IMR-90 (cell line): ENCODE data around the gene MOG. TPM values are rescaled to one million over a fixed set of nuclear protein-coding genes. Genes with fewer than 3 reads are reported as not detected.
A peak's percentile ranks its signal among the peaks of the same experiment; 100 is the strongest.

ENCODE experiments used
- ATAC-seq: fragments of 200-7000 bp; cut with Tn5 transposase; 2 replicates; pipeline ENCODE4 v1.9.1; 2020; ENCODE audit warnings: low read depth, mild to moderate bottlenecking, moderate library complexity
- BruUV-seq: library from RNA; stranded (reverse); fragments of 400-500 nt; replicated peaks from 2 replicates; lab custom pipeline; 2021; lab: Mats Ljungman, UMichigan
- CTCF ChIA-PET: fragments of 300-600 bp; formaldehyde crosslinking; extraction: SDS; loops from one replicate; lab custom pipeline; 2021; ENCODE audit warnings: antibody characterized with exemption; lab: Yijun Ruan, JAX
- POLR2A ChIA-PET: fragments of 300-600 bp; sonication (Branson Sonifier 250); formaldehyde crosslinking; loops from one replicate; lab custom pipeline; 2022; ENCODE audit warnings: antibody characterized with exemption; ENCODE audit not compliant: unreplicated experiment; lab: Charles Lee
- DNase-seq: peaks from one replicate; pipeline ENCODE4 v3.0.0; 2013
- H2AFZ ChIP-seq: replicated peaks from 2 replicates; pipeline ENCODE3; 2013; ENCODE audit warnings: low read length, mild to moderate bottlenecking; ENCODE audit not compliant: poor library complexity
- H2AK5ac ChIP-seq: 2 replicates; pipeline ENCODE4 v1.6.1; 2013; ENCODE audit warnings: low read depth, low read length, inconsistent platforms
- H2AK9ac ChIP-seq: replicated peaks from 2 replicates; pipeline ENCODE3; 2013; ENCODE audit warnings: mild to moderate bottlenecking, low read depth, low read length, moderate library complexity; ENCODE audit not compliant: poor library complexity
- H2BK120ac ChIP-seq: 2 replicates; pipeline ENCODE4 v1.6.1; 2013; ENCODE audit warnings: low read depth, low read length, inconsistent platforms
- H2BK15ac ChIP-seq: 3 replicates; pipeline ENCODE4 v1.6.1; 2013; ENCODE audit warnings: low read depth, low read length, inconsistent platforms
- H2BK20ac ChIP-seq: 2 replicates; pipeline ENCODE4 v1.6.1; 2013; ENCODE audit warnings: low read depth, mild to moderate bottlenecking, inconsistent platforms, low read length, moderate library complexity
- H2BK5ac ChIP-seq: 2 replicates; pipeline ENCODE4 v1.6.1; 2013; ENCODE audit warnings: mild to moderate bottlenecking, low read depth, low read length, inconsistent platforms; ENCODE audit not compliant: poor library complexity, severe bottlenecking
- H3K14ac ChIP-seq: replicated peaks from 2 replicates; pipeline ENCODE4 v1.6.1; 2013; ENCODE audit warnings: low read depth, low read length, inconsistent platforms
- H3K18ac ChIP-seq: 2 replicates; pipeline ENCODE4 v1.6.1; 2013; ENCODE audit warnings: low read depth, low read length, control low read depth
- H3K23ac ChIP-seq: 2 replicates; pipeline ENCODE4 v1.6.1; 2013; ENCODE audit warnings: low read depth, low read length, inconsistent platforms
- H3K27ac ChIP-seq: 2 replicates; pipeline ENCODE4 v1.5.1; 2013; ENCODE audit warnings: mild to moderate bottlenecking, control low read depth, low read length; ENCODE audit not compliant: insufficient read depth
- H3K27me3 ChIP-seq: 2 replicates; pipeline ENCODE4 v1.6.1; 2013; ENCODE audit warnings: low read length; ENCODE audit not compliant: control insufficient read depth, insufficient read depth
- H3K36me3 ChIP-seq: 2 replicates; pipeline ENCODE4 v1.6.1; 2013; ENCODE audit warnings: low read length, mixed read lengths; ENCODE audit not compliant: control insufficient read depth, insufficient read depth
- H3K4ac ChIP-seq: 2 replicates; pipeline ENCODE4 v1.6.1; 2013; ENCODE audit warnings: low read depth, low read length, inconsistent platforms
- H3K4me1 ChIP-seq: 2 replicates; pipeline ENCODE4 v1.6.1; 2013; ENCODE audit warnings: low read length, mixed read lengths; ENCODE audit not compliant: control insufficient read depth, insufficient read depth
- H3K4me2 ChIP-seq: 2 replicates; pipeline ENCODE4 v1.6.1; 2013; ENCODE audit warnings: low read depth, mild to moderate bottlenecking, control low read depth, low read length, moderate library complexity
- H3K4me3 ChIP-seq: 2 replicates; pipeline ENCODE4 v1.5.1; 2013; ENCODE audit warnings: low read depth, mild to moderate bottlenecking, control low read depth, low read length, moderate library complexity; ENCODE audit not compliant: insufficient read depth
- H3K56ac ChIP-seq: 2 replicates; pipeline ENCODE4 v1.6.1; 2013; ENCODE audit warnings: low read length, inconsistent platforms; ENCODE audit not compliant: insufficient read depth; ENCODE audit errors: extremely low read depth
- H3K79me1 ChIP-seq, 2 experiments: 2 replicates each; pipeline ENCODE4 v1.6.1; 2013; ENCODE audit warnings: low read length in 2 of 2, inconsistent platforms in 1 of 2, low read depth in 1 of 2
- H3K9ac ChIP-seq: 2 replicates; pipeline ENCODE4 v1.6.1; 2013; ENCODE audit warnings: low read depth, low read length, control low read depth
- H3K9me1 ChIP-seq: 2 replicates; pipeline ENCODE4 v1.6.1; 2013; ENCODE audit warnings: low read length, inconsistent platforms; ENCODE audit not compliant: insufficient read depth
- H3K9me3 ChIP-seq: 2 replicates; pipeline ENCODE4 v1.6.1; 2013; ENCODE audit warnings: low read length; ENCODE audit not compliant: control insufficient read depth, insufficient read depth
- H4K20me1 ChIP-seq: 2 replicates; pipeline ENCODE4 v1.6.1; 2013; ENCODE audit warnings: low read length, inconsistent platforms; ENCODE audit not compliant: insufficient read depth
- H4K5ac ChIP-seq: 2 replicates; pipeline ENCODE4 v1.6.1; 2013; ENCODE audit warnings: mild to moderate bottlenecking, low read depth, low read length, control low read depth
- H4K8ac ChIP-seq, 2 experiments: 2 replicates each; pipeline ENCODE4 v1.6.1; 2013; ENCODE audit warnings: low read depth in 2 of 2, low read length in 2 of 2, control low read depth in 1 of 2, inconsistent platforms in 1 of 2
- H4K91ac ChIP-seq: 2 replicates; pipeline ENCODE4 v1.6.1; 2013; ENCODE audit warnings: low read depth, low read length, inconsistent platforms; ENCODE audit not compliant: insufficient read depth
- BHLHE40 ChIP-seq: fragments of 150-350 bp; IDR thresholded peaks from 2 replicates; pipeline ENCODE4 v1.6.1; 2016; ENCODE audit warnings: mild to moderate bottlenecking, low read depth, low read length
- CEBPB ChIP-seq: IDR thresholded peaks from 2 replicates; pipeline ENCODE4 v1.6.1; 2012; ENCODE audit warnings: low read depth, low read length, improper control_type of control experiment
- CHD1 ChIP-seq: IDR thresholded peaks from 2 replicates; pipeline ENCODE4 v1.6.1; 2012; ENCODE audit warnings: low read depth, low read length, improper control_type of control experiment
- MAZ ChIP-seq: IDR thresholded peaks from 2 replicates; pipeline ENCODE4 v1.6.1; 2012; ENCODE audit warnings: low read depth, mild to moderate bottlenecking, low read length, improper control_type of control experiment, moderate library complexity, borderline replicate concordance
- SMC3 ChIP-seq: fragments of 150-350 bp; IDR thresholded peaks from 2 replicates; pipeline ENCODE4 v1.6.1; 2016; ENCODE audit warnings: low read depth, mild to moderate bottlenecking, antibody characterized with exemption, low read length, moderate library complexity
- WGBS, 2 experiments: methylation state at CpG; one replicate each; pipeline versions ENCODE4 v1.1.5 to v1.1.7; 2013; ENCODE audit warnings: missing lambda C conversion rate in 2 of 2; ENCODE audit not compliant: insufficient read length in 1 of 2; ENCODE audit errors: extremely low coverage in 2 of 2; 5-methylcytosine and 5-hydroxymethylcytosine counted together
- dilution Hi-C: fragments of 300-500 bp; cut with HindIII; formaldehyde crosslinking; loops from one replicate; pipeline ENCODE4 v1.14.3; 2018; ENCODE audit warnings: low sequenced_read_pairs; ENCODE audit not compliant: unreplicated experiment
- in situ Hi-C: fragments of 300-500 bp; cut with MboI; formaldehyde crosslinking; loops from 3 replicates; pipeline ENCODE4 v1.14.3; 2019; ENCODE audit warnings: low sequenced_read_pairs, inconsistent platforms, mixed read lengths
- intact Hi-C: fragments of 100-400 bp; cut with micrococcal nuclease; formaldehyde crosslinking; loops from 2 replicates; pipeline ENCODE4 v1.10.0; 2022
- polyA plus RNA-seq, 3 experiments: library from polyadenylated mRNA; depleted of rRNA; stranded (reverse); fragments of >200 nt; gene quantifications; 2 replicates each; pipeline ENCODE4 v1.2.3, GENCODE V29; 2012; ENCODE audit warnings: low replicate concordance in 1 of 3
- total RNA-seq: library from RNA; depleted of rRNA; stranded (reverse); fragments of >200 nt; gene quantifications from 2 replicates; pipeline ENCODE4 v1.2.3, GENCODE V29; 2012
- TF ChIP-seq, protein P1 (sequence below): fragments of 150-350 bp; IDR thresholded peaks from 2 replicates; pipeline ENCODE4 v1.6.1; 2016; ENCODE audit warnings: low read depth, mild to moderate bottlenecking, low read length, moderate library complexity, borderline replicate concordance

MOG gene
- total and polyA plus RNA-seq, 2 of the 4 experiments (the other 2 are of a cell fraction): not detected

DNA sequence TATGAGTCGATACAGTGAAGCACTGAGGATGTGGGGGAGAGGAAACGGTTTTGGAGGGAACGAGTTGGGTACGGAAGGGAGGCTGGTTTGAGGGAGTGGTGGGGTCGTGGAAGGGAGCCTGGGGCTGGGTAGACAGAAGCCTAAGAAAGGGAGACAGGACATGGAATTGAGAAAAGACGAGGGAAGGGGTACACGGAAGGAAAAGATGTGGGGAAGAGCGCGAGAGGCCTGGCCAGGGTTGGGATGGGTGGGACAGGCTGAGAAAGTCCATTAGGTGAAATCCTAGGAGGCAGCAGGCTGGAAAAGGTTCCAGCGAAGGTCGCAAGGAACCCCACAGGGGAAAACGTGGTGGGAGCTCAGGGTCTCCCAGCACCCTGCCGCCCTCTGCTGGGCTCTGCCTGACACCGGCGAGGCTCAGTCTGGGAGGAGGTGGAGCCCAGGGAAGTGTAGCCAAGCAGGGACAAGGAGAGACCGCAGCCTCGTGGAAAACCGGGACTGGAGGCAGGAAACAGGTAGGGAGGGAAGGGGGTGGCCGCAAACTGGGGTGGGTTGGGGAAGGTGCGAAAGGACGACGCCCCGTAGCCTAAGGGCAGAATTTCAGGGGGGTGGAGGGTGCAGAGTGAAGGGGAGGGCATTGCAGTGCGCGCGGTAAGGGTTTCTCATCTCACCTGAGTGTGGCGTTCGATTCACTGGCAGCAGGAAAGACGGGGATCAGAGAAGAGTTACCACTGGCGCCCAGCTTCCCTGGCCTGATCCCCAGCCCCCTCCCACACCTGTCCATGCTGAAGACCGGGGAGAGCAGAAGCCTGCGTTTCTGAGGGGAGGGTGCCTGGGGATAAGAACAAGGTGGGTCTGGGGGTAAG, 28.2 kb upstream of the MOG start (continued):
- peak; percentile 51; the same call in 1 of the 2 replicates for TF ChIP-seq MAZ

DNA sequence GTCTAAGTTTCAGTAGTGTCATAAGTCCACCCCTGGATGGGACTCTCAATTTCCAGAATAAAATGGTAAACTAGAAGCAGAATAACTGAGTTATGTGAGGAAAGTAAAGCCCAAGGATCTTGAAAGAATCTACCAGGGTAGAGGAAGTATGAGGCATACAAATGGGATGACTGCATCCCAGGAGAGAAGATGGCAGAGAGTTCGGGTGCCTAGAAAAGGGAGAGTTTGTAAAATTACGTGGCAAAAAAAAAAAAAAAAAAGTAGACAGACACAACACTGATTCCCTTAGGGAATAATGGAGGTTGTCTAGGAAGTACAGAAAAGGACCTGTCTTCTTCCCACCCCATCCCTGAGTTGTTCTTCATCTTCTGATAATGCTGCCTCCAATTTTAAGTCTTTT, 27.3 kb upstream of the MOG start:
- Histone ChIP-seq H2BK120ac (no peak overlapping the region), H3K56ac (no peak overlapping the region), H3K4ac (no peak overlapping the region), H3K4me1 (peaks cover 14% of the 10 kb centered on the region), H3K23ac (no peak overlapping the region), H3K27ac (no peak overlapping the region), H2AK9ac (no peak overlapping the region), H3K9ac (no peak overlapping the region), H3K79me1 (peaks cover 25 to 58% of the 10 kb centered on the region in 2 experiments; a peak in 3 of 4 replicates), H3K27me3 (no peaks in the 10 kb centered on the region), H2BK5ac (no peak overlapping the region), H2AFZ (no peak overlapping the region), H4K5ac (no peak overlapping the region), H3K4me2 (no peak overlapping the region), H4K91ac (no peak overlapping the region), H3K9me3 (no peaks in the 10 kb centered on the region), H3K18ac (no peak overlapping the region), H2BK20ac (no peak overlapping the region), H4K8ac (no peak overlapping the region), H2BK15ac (no peak overlapping the region), H3K4me3 (no peak overlapping the region), H3K36me3 (no peaks in the 10 kb centered on the region), H3K14ac (no peak overlapping the region), H4K20me1 (peaks cover 4% of the 10 kb centered on the region), H3K9me1 (peaks cover 14% of the 10 kb centered on the region), H2AK5ac (no peak overlapping the region)
- in situ Hi-C loops (no loop called here), intact Hi-C loops (no loop called here), dilution Hi-C loops (no loop called here)
- ChIA-PET POLR2A (no interaction called here), CTCF (no interaction called here)
- TF ChIP-seq BHLHE40 (no peak), CHD1 (no peak), MAZ (no peak), CEBPB (no peak), SMC3 (no peak)
- TF ChIP-seq, protein P1, sequence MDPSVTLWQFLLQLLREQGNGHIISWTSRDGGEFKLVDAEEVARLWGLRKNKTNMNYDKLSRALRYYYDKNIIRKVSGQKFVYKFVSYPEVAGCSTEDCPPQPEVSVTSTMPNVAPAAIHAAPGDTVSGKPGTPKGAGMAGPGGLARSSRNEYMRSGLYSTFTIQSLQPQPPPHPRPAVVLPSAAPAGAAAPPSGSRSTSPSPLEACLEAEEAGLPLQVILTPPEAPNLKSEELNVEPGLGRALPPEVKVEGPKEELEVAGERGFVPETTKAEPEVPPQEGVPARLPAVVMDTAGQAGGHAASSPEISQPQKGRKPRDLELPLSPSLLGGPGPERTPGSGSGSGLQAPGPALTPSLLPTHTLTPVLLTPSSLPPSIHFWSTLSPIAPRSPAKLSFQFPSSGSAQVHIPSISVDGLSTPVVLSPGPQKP: no peak
- WGBS, 2 experiments: no CpG with 5 or more reads among the region's 2 CpGs
- no peak for ATAC-seq
- TSS peak; percentile 46 for BruUV-seq
- no peak for DNase-seq
